Activated CD8-positive, alpha-beta memory T cell treated with anti-CD3 and anti-CD28 coated beads, Interleukin-2, amount 50 U/mL, for 24 hours (primary cell): ENCODE measurements around the gene ADD1.

Experiments used
- DNase-seq: peaks from one replicate; pipeline ENCODE4 v3.0.0-alpha.2; 2020; ENCODE audit errors: extremely low read depth

Gene ADD1

DNA sequence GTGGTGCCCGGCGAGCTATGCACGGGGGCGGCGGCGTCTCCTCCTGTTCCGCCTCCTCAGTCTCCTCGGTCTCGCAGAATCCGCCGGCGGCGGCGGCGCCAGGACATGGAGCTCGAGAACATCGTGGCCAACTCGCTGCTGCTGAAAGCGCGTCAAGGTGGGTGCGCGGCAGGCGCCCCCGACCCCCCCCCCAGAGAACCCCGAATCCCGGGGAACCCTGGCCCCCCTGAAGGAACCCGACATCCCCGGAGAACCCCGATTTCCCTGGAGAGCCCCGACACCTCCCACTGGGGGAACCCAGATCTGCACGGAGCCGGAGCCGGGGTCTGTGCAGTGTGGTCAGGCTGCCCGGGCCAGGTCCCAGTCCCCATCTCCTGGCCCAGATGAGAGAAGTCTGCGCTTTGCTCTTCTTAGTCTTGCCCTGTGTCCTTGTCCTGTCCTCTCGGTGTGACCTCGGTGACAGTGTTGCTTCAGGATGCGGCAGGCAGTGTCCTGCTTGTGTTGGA lies 120.4 kb downstream of the ADD1 start:
- DNase-seq: no peak

DNA sequence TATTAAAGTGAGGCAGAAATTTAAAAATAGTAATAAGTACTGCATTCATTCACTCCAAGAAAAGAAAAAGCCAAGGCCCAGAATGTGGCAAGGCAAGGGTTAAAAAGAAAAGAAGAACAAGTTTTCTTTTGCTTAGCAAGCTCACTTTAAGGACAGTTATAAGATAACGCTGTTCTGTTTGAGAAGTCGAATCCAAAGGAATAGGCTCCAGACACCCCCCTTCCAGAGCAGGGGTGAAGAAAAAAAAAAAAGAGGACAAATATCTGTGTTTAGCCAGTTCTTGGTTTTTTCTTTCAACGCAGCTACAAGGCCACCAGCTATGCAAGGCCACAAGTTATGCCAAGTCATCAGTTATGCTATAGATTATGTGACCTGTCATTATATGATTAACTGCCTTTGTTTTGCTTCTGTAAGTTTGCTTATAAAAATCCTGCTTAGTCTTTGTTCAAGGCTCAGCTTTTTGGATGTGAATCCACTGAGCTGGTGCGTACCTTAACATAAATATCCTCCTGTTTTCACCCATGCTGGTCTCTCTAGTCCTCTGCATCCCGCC lies 121.1 kb downstream of the ADD1 start:
- no peak for DNase-seq

DNA sequence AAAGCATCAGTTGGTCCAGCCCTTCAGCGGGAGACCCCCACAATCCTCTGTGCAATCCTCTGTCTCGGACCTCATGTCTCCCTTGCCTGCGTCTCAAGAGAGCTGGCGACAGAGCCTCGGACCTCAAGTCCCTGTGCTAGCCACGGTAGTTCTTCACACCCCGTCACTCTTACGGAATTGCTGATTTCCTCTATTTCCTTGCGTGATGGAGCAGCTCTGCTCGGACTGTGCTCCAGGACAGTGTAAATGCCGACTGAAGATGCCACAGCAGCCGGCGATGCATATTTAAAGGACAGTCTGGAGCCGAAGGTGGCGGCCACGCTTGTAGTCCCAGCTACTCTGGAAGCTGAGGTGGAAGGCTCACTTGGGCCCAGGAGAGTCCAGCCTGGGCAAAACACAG lies 121.6 kb downstream of the ADD1 start:
- no peak for DNase-seq

DNA sequence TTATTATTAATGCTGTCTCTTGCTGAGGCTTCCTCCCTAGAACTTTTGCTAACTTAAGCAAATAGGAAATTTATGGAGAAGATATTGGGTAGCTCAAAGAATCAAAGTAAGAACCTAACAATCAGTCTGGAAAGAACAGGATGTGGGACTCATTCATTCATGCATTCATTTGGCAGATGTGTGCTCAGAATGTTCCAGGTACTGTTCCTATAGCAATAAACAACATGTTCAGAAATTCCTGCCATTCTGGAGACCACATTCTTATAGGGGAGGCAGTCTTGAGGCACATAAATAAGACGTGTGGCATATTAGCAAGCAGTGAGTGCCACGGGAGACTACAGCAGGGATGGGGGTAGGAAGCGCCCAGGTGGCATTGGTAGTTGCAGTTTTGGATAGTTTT lies 124.7 kb downstream of the ADD1 start:
- no peak for DNase-seq

DNA sequence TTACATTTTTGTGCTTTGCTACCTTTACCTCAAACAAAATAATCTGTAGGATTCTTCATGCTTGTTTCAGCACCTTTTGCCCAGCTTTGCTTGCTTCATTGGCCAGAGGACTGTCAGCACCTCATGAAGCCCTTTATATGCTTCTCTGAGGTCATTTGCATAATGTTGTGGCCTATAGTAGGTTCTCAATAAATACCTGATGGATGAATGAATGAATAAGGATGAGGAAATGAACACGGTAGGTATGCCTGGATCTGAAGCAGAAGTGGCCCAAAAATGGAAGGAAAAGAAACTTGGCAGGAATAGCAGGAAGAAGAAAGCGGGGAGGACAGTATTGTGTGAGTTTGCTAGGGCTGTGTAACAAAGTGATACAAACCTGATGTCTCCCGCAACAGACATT lies 127.6 kb downstream of the ADD1 start:
- no peak for DNase-seq

DNA sequence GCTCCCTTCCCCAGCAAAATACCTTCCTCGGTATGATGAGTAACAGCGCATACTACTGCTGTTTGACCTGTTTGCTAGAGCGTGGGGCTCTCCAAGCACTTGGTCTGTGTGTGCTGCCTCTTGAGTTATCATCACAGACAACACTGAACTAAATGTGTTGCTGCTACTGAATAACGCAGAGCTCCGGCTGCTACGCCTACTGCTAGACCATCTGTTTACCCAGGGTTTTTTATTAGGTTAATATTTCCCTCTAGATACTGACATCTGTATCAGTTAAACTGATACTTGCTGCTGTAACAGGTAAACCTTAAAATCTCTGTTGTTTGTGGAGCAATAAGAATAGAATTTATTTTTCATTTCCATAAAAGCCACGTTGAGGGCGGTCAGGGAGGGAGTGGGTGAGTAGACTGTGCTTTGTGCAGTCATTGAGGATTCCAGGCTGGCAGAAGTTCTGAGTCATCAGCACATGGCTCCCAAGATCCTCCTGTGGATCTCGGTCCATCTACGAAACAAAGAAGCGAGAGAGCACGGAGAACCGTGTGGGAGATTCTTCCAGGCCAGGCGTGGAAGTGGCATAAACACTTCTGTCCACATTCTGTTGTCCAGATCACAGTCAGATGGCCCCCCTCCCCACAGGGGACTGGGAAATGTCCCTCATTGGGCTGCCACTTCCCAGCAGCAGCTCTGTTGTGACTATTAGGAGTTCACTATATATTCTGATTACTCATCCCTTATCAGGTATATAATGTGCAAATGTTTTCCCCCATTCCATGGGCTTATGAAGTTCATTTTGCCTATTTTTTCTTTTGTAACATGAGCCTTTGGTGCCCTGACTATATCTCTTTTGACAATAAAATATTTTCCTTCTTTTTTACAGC lies 133.8 kb downstream of the ADD1 start:
- DNase-seq: no peak
